K562 (cell line): ENCODE data around the gene CLSTN1. TPM values are rescaled to one million over a fixed set of nuclear protein-coding genes. Genes with fewer than 3 reads are reported as not detected.

ENCODE experiments used
- ARID1B ChIP-seq: fragments of 450-650 bp; IDR thresholded peaks from 2 replicates; pipeline ENCODE4 v1.6.1; 2016; ENCODE audit warnings: antibody characterized with exemption, mild to moderate bottlenecking, inconsistent platforms
- ATF2 ChIP-seq: sonication (generic); formaldehyde crosslinking; IDR thresholded peaks from 2 replicates; pipeline ENCODE4 v1.8.1; 2022; ENCODE audit warnings: missing genetic modification reagents
- BRD9 ChIP-seq: fragments of 450-650 bp; IDR thresholded peaks from 2 replicates; pipeline ENCODE4 v1.6.1; 2018; ENCODE audit warnings: low read depth; ENCODE audit not compliant: partially characterized antibody
- DDX20 ChIP-seq: fragments of 450-650 bp; IDR thresholded peaks from 2 replicates; pipeline ENCODE4 v1.6.1; 2016; ENCODE audit warnings: missing genetic modification characterization, low read depth, mild to moderate bottlenecking, missing compliant biosample characterization, moderate library complexity
- MNT ChIP-seq, 2 experiments: fragments of 450-650 bp; conservative IDR thresholded peaks; 2 replicates each; pipeline ENCODE4 v1.6.1; 2017; ENCODE audit warnings: mild to moderate bottlenecking in 2 of 2, moderate library complexity in 2 of 2
- MTA2 ChIP-seq: fragments of 450-650 bp; IDR thresholded peaks from 2 replicates; pipeline ENCODE4 v1.6.1; 2016; ENCODE audit warnings: low read depth
- RNF2 ChIP-seq: sonication (generic); IDR thresholded peaks from 2 replicates; pipeline ENCODE4 v1.6.1; 2016
- RUNX1 ChIP-seq: sonication (generic); IDR thresholded peaks from 2 replicates; pipeline ENCODE4 v1.6.1; 2016; ENCODE audit warnings: antibody characterized with exemption, low read depth
- SMARCA4 ChIP-seq: fragments of 450-650 bp; IDR thresholded peaks from 2 replicates; pipeline ENCODE4 v1.6.1; 2016
- STAT5B ChIP-seq: fragments of 250-450 bp; sonication (Bioruptor Pico); IDR thresholded peaks from 2 replicates; pipeline ENCODE4 v1.8.0; 2021; ENCODE audit warnings: mild to moderate bottlenecking, inconsistent platforms
- TCF3 ChIP-seq: sonication (generic); formaldehyde crosslinking; IDR thresholded peaks from 2 replicates; pipeline ENCODE4 v1.4.0; 2020; ENCODE audit warnings: mild to moderate bottlenecking, missing genetic modification reagents
- TSHZ1 ChIP-seq: fragments of 250-450 bp; sonication (Bioruptor Pico); IDR thresholded peaks from 2 replicates; pipeline ENCODE4 v1.4.0; 2020; ENCODE audit warnings: mild to moderate bottlenecking, moderate library complexity
- ZBTB11 ChIP-seq, 3 experiments: fragments of 200-800 bp in 1 of 3; fragments of 250-450 bp in 1 of 3; fragments of 450-650 bp in 1 of 3; sonication (Bioruptor Pico) in 1 of 3; sonication (Bioruptor generic) in 1 of 3; formaldehyde crosslinking in 1 of 3; IDR thresholded peaks; 2 replicates each; pipeline versions ENCODE4 v1.6.1 to v1.8.0; 2016 to 2022; ENCODE audit warnings: mild to moderate bottlenecking in 2 of 3, missing genetic modification characterization in 2 of 3, missing compliant biosample characterization in 1 of 3, moderate library complexity in 1 of 3
- ZFP1 ChIP-seq: fragments of 450-650 bp; formaldehyde crosslinking; IDR thresholded peaks from 2 replicates; pipeline ENCODE4 v1.4.0; 2020; ENCODE audit warnings: mild to moderate bottlenecking, mixed read lengths
- ZFX ChIP-seq: sonication (generic); formaldehyde crosslinking; IDR thresholded peaks from 2 replicates; pipeline ENCODE4 v1.8.0; 2022; ENCODE audit warnings: mild to moderate bottlenecking, missing genetic modification reagents, moderate library complexity
- ZNF586 ChIP-seq: fragments of 450-650 bp; formaldehyde crosslinking; conservative IDR thresholded peaks from 2 replicates; pipeline ENCODE4 v1.4.0; 2020; ENCODE audit warnings: mild to moderate bottlenecking, moderate library complexity
- ZNF77 ChIP-seq: fragments of 250-450 bp; sonication (Bioruptor Pico); IDR thresholded peaks from 2 replicates; pipeline ENCODE4 v1.5.0; 2020
- polyA plus RNA-seq, 8 experiments: library from polyadenylated mRNA; depleted of rRNA in 4 of 8; stranded (reverse) in 5 of 8; unstranded in 3 of 8; fragments of >200 nt; fragmentation: Nextera tagmentation in 2 of 8; fragmentation: Illumina TruSeq in 1 of 8; extraction: Ambion mirVana in 2 of 8; extraction: Trizol in 1 of 8; gene quantifications; 2 replicates each; pipeline versions ENCODE4 v1.2.1 to v1.2.3, GENCODE V29; 2011 to 2014; ENCODE audit warnings: inconsistent platforms in 1 of 8, missing spikeins in 1 of 8
- total RNA-seq, 7 experiments: library from RNA; depleted of rRNA in 6 of 7; stranded (reverse); fragments of >200 nt in 6 of 7; fragmentation: Illumina TruSeq in 2 of 7; extraction: Trizol in 2 of 7; gene quantifications; 2 replicates each; pipeline versions ENCODE4 v1.2.1 to v1.2.3, GENCODE V29; 2011 to 2021; ENCODE audit warnings: low replicate concordance in 1 of 7

Gene CLSTN1
- total and polyA plus RNA-seq, 9 of the 15 experiments (the other 6 are each of a cell fraction or from before 2014, with no cell fraction given): 1.1 to 32.5 (median 13.3) TPM

- no peak; the same call in 1 of the 2 replicates for TF ChIP-seq RUNX1
- TF ChIP-seq TSHZ1 (CRISPR knock-in tag): no peak; the same call in 1 of the 2 replicates
- TF ChIP-seq SMARCA4: peak; percentile 59
- TF ChIP-seq ZNF77 (CRISPR knock-in tag): no peak
- no peak; the same call in none of the 2 replicates for TF ChIP-seq ZFP1 (CRISPR knock-in tag)
- peak; percentile 69 for TF ChIP-seq BRD9
- TF ChIP-seq ZBTB11 (CRISPR knock-in tag; IDR thresholded peaks at IDR 0.05): peak in 2 of 3 experiments; percentile 42 to 78; a peak in 1 of 6 replicates
- TF ChIP-seq MNT (conservative IDR thresholded peaks at IDR 0.05): peak; percentile 73 to 91
- TF ChIP-seq TCF3 (CRISPR knock-in tag): peak; percentile 30; the same call in 1 of the 2 replicates
- TF ChIP-seq ARID1B: peak; percentile 67
- TF ChIP-seq RNF2: peak; percentile 78
- TF ChIP-seq STAT5B: no peak
- peak; percentile 90 for TF ChIP-seq ZFX (CRISPR knock-in tag)
- TF ChIP-seq ATF2 (CRISPR knock-in tag): no peak
- TF ChIP-seq MTA2: no peak; the same call in 1 of the 2 replicates
- no peak for TF ChIP-seq DDX20 (tag)
- TF ChIP-seq ZNF586 (CRISPR knock-in tag): no peak
Observed at GRCh38 chr1:9717193-9718005, 106.4 kb downstream of the CLSTN1 start (continued).
